Measurements from ENCODE around the gene USP5. TPM values are rescaled to one million over a fixed set of nuclear protein-coding genes. Genes with fewer than 3 reads are reported as not detected.

USP5 gene
- total and polyA plus RNA-seq, 2 donors (not counting 3 experiments of a cell fraction or from before 2014, with no cell fraction given) = 68.9 to 135 TPM

- no peaks in the 10 kb centered on the region for H3K79me2 ChIP-seq (ENCODE audit: control insufficient read depth, insufficient read depth, low read length)
- peak overlapping the region; percentile 91 for H2AFZ ChIP-seq (ENCODE audit: low read depth, low read length)
- TSS peak; percentile 62 for BruUV-seq (replicated peaks)
- TF ChIP-seq MYC (IDR thresholded peaks at IDR 0.05; ENCODE audit: low read depth, low read length) (no peak), JUN (IDR thresholded peaks at IDR 0.05; ENCODE audit: borderline replicate concordance, insufficient read depth, insufficient read length, low read depth) (no peak), CTCF (IDR thresholded peaks at IDR 0.05; ENCODE audit: extremely low read depth in 1 of 2, insufficient read depth in 1 of 2, low read depth in 1 of 2, low read length in 2 of 2) (peak; percentile 83 to 89), EZH2 (IDR thresholded peaks at IDR 0.05; ENCODE audit: borderline replicate concordance, low read depth, low read length, severe bottlenecking) (no peak), POLR2A (IDR thresholded peaks at IDR 0.05; ENCODE audit: low read depth, low read length) (peak; percentile 93), POLR2AphosphoS5 (IDR thresholded peaks at IDR 0.05; ENCODE audit: insufficient read depth, low read depth, low read length) (peak; percentile 98), MAX (IDR thresholded peaks at IDR 0.05; ENCODE audit: insufficient read depth, insufficient read length) (peak; percentile 90), GATA2 (IDR thresholded peaks at IDR 0.05; ENCODE audit: insufficient read depth, insufficient read length, low read depth, low read length) (no peak), FOS (IDR thresholded peaks at IDR 0.05; ENCODE audit: borderline replicate concordance, insufficient read depth, low read length) (no peak)
- H3K4me2 ChIP-seq (ENCODE audit: insufficient read depth, low read length) = peak overlapping the region; percentile 94
- H3K4me1 ChIP-seq (ENCODE audit: control insufficient read depth, extremely low read depth, insufficient read depth, low read length) = peaks cover 10% of the 10 kb centered on the region
- H3K4me3 ChIP-seq (replicated peaks in 1 of 3; ENCODE audit: insufficient read depth in 1 of 3, low read depth in 1 of 3, low read length in 3 of 3) = peak overlapping the region; percentile 36 to 67 (median 46)
- peak; percentile 98 for DNase-seq (ENCODE audit: low read depth, low spot score)
- CTCF ChIA-PET = interaction anchor here (0.7 to 2.4 kb wide), 28 partner anchors 9 to 337 kb away, joined by 3 to 74 read pairs (median 4); partner anchors contain the start of genes PTMS, SPSB2 and USP5
- peak overlapping the region; percentile 83 for H3K9ac ChIP-seq (replicated peaks; ENCODE audit: extremely low read depth, insufficient read depth, low read length)
- intact Hi-C loops (cut with micrococcal nuclease) (loop anchor here (1.0 kb wide), 3 partner anchors 13 to 33 kb away; partner anchors contain the start of genes LRRC23 and SPSB2), dilution Hi-C loops (cut with MboI; ENCODE audit: extremely low pct_ligation_motif_present, low sequenced_read_pairs) (no loop called here)
- no peaks in the 10 kb centered on the region for H3K36me3 ChIP-seq (ENCODE audit: control insufficient read depth in 2 of 2, extremely low read depth in 1 of 2, insufficient read depth in 2 of 2, low read length in 2 of 2)
- POLR2A ChIA-PET = interaction anchor here (0.7 to 2.2 kb wide), 7 partner anchors 9 to 167 kb away, joined by 3 to 22 read pairs (median 5); partner anchors contain the start of genes C12orf57, COPS7A, RNU7-1 and SPSB2
- H3K9me1 ChIP-seq (replicated peaks; ENCODE audit: control insufficient read depth, extremely low read depth, insufficient read depth, low read length) = no peaks in the 10 kb centered on the region
- H4K20me1 ChIP-seq (replicated peaks; ENCODE audit: control insufficient read depth, extremely low read depth, insufficient read depth, low read length) = no peaks in the 10 kb centered on the region
- FAIRE-seq = peak; percentile 96
- no peaks in the 10 kb centered on the region for H3K9me3 ChIP-seq (replicated peaks; ENCODE audit: control insufficient read depth, insufficient read depth, low read length)
- no peaks in the 10 kb centered on the region for H3K27me3 ChIP-seq (ENCODE audit: control insufficient read depth in 2 of 2, insufficient read depth in 2 of 2, low read length in 2 of 2)
- H3K27ac ChIP-seq (ENCODE audit: insufficient read depth, low read depth, low read length) = peak overlapping the region; percentile 96
These were observed 39.1 kb downstream of the USP5 start for GRCh38 chr12:6890789-6891645.
